ENCODE measurements around the gene MRPS27. TPM values are rescaled to one million over a fixed set of nuclear protein-coding genes. Genes with fewer than 3 reads are reported as not detected.

Gene MRPS27
- total and polyA plus RNA-seq, 2 of the 4 experiments (the other 2 are of a cell fraction), result 46.9 to 90.5 TPM

GRCh38 chr5:72281430-72281763, 38.6 kb downstream of the MRPS27 start:
- TF ChIP-seq, protein P1, sequence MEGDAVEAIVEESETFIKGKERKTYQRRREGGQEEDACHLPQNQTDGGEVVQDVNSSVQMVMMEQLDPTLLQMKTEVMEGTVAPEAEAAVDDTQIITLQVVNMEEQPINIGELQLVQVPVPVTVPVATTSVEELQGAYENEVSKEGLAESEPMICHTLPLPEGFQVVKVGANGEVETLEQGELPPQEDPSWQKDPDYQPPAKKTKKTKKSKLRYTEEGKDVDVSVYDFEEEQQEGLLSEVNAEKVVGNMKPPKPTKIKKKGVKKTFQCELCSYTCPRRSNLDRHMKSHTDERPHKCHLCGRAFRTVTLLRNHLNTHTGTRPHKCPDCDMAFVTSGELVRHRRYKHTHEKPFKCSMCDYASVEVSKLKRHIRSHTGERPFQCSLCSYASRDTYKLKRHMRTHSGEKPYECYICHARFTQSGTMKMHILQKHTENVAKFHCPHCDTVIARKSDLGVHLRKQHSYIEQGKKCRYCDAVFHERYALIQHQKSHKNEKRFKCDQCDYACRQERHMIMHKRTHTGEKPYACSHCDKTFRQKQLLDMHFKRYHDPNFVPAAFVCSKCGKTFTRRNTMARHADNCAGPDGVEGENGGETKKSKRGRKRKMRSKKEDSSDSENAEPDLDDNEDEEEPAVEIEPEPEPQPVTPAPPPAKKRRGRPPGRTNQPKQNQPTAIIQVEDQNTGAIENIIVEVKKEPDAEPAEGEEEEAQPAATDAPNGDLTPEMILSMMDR (conservative IDR thresholded peaks at IDR 0.05; ENCODE audit: low read depth, low read length), result no peak
- TF ChIP-seq RCOR1 (IDR thresholded peaks at IDR 0.05; ENCODE audit: insufficient replicate concordance, low read length) (no peak), CEBPB (IDR thresholded peaks at IDR 0.05; ENCODE audit: low read depth, low read length) (no peak), BHLHE40 (IDR thresholded peaks at IDR 0.05; ENCODE audit: low read depth, low read length) (no peak), SMC3 (IDR thresholded peaks at IDR 0.05; ENCODE audit: low read depth, low read length) (no peak), MAZ (IDR thresholded peaks at IDR 0.05; ENCODE audit: borderline replicate concordance, low read depth, low read length) (no peak), ELK1 (IDR thresholded peaks at IDR 0.05; ENCODE audit: borderline replicate concordance, low read depth, low read length) (no peak), NFE2L2 (IDR thresholded peaks at IDR 0.05; ENCODE audit: low read depth, low read length) (no peak), RFX5 (IDR thresholded peaks at IDR 0.05; ENCODE audit: low read depth, low read length) (no peak), MXI1 (IDR thresholded peaks at IDR 0.05; ENCODE audit: borderline replicate concordance, low read depth, low read length) (no peak), POLR2A (IDR thresholded peaks at IDR 0.05; ENCODE audit: low read depth, low read length) (no peak)
- TF ChIP-seq, protein P2, sequence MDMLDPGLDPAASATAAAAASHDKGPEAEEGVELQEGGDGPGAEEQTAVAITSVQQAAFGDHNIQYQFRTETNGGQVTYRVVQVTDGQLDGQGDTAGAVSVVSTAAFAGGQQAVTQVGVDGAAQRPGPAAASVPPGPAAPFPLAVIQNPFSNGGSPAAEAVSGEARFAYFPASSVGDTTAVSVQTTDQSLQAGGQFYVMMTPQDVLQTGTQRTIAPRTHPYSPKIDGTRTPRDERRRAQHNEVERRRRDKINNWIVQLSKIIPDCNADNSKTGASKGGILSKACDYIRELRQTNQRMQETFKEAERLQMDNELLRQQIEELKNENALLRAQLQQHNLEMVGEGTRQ (IDR thresholded peaks at IDR 0.05; ENCODE audit: low read depth, low read length), result no peak
- no peaks in the 10 kb centered on the region for H3K9me3 ChIP-seq (ENCODE audit: control insufficient read depth, insufficient read depth, low read length)
- H4K5ac ChIP-seq (ENCODE audit: low read depth, low read length), result peak overlapping the region; percentile 61; the same call in 1 of the 2 replicates
- H2AFZ ChIP-seq (replicated peaks; ENCODE audit: low read length, poor library complexity), result no peak overlapping the region
- no peak overlapping the region for H3K9ac ChIP-seq (ENCODE audit: low read depth, low read length)
- H4K20me1 ChIP-seq (ENCODE audit: insufficient read depth, low read length), result no peaks in the 10 kb centered on the region
- no peak for ATAC-seq (ENCODE audit: low read depth)
- H3K14ac ChIP-seq (replicated peaks; ENCODE audit: low read depth, low read length), result peak overlapping the region; percentile 77
- H3K4me2 ChIP-seq (ENCODE audit: low read depth, low read length), result no peak overlapping the region
- H3K18ac ChIP-seq (ENCODE audit: low read depth, low read length), result peak overlapping the region; percentile 71
- no peak for DNase-seq
- no peak overlapping the region for H2AK9ac ChIP-seq (replicated peaks; ENCODE audit: low read depth, low read length, poor library complexity)
- H2BK20ac ChIP-seq (ENCODE audit: low read depth, low read length), result peak overlapping the region; percentile 87
- H3K27me3 ChIP-seq (ENCODE audit: control insufficient read depth, insufficient read depth, low read length), result no peaks in the 10 kb centered on the region
- in situ Hi-C loops (cut with MboI; ENCODE audit: low sequenced_read_pairs) (no loop called here), dilution Hi-C loops (cut with HindIII; ENCODE audit: low sequenced_read_pairs, unreplicated experiment) (no loop called here), intact Hi-C loops (cut with micrococcal nuclease) (no loop called here)
- peaks cover 11% of the 10 kb centered on the region; the same call in 1 of the 2 replicates for H3K9me1 ChIP-seq (ENCODE audit: insufficient read depth, low read length)
- BruUV-seq (replicated peaks), result no TSS peak
- H3K36me3 ChIP-seq (ENCODE audit: control insufficient read depth, insufficient read depth, low read length), result peaks cover 4% of the 10 kb centered on the region
- H2AK5ac ChIP-seq (ENCODE audit: low read depth, low read length), result peak overlapping the region; percentile 54; the same call in 1 of the 2 replicates
- H4K91ac ChIP-seq (ENCODE audit: insufficient read depth, low read depth, low read length), result peak overlapping the region; percentile 74; the same call in 1 of the 2 replicates
- 80% methylated on average over 1 of the region's 1 CpG; no CpG with 5 or more reads in 1 of the 2 experiments for WGBS, 2 experiments (ENCODE audit: extremely low coverage in 2 of 2, insufficient read length in 1 of 2)
- peak overlapping the region; percentile 36 for H2BK5ac ChIP-seq (ENCODE audit: low read depth, low read length, poor library complexity, severe bottlenecking)
- H3K23ac ChIP-seq (ENCODE audit: low read depth, low read length), result peak overlapping the region; percentile 72; the same call in 1 of the 2 replicates
- peaks cover 5 to 27% of the 10 kb centered on the region in 2 experiments; a peak in 3 of 4 replicates for H3K79me1 ChIP-seq (ENCODE audit: low read depth in 1 of 2, low read length in 2 of 2)
- no peak overlapping the region for H3K4me3 ChIP-seq (ENCODE audit: insufficient read depth, low read depth, low read length)
- H2BK15ac ChIP-seq (ENCODE audit: low read depth, low read length), result peak overlapping the region; percentile 53; the same call in 1 of the 3 replicates
- H4K8ac ChIP-seq (ENCODE audit: low read depth in 2 of 2, low read length in 2 of 2), result peak overlapping the region; percentile 7 to 62; a peak in 3 of 4 replicates
- peaks cover 7% of the 10 kb centered on the region for H3K4me1 ChIP-seq (ENCODE audit: control insufficient read depth, insufficient read depth, low read length)
- ChIA-PET CTCF (interaction anchor here (1.1 to 1.5 kb wide), 2 partner anchors 13 to 148 kb away, joined by 3 to 4 read pairs; no protein-coding TSS in a partner anchor), POLR2A (ENCODE audit: unreplicated experiment) (interaction anchor here (0.5 to 0.6 kb wide), 2 partner anchors 27 to 250 kb away, joined by 3 to 4 read pairs; no protein-coding TSS in a partner anchor)
- H3K27ac ChIP-seq (ENCODE audit: insufficient read depth, low read length), result peak overlapping the region; percentile 35; the same call in 1 of the 2 replicates
- H3K56ac ChIP-seq (ENCODE audit: extremely low read depth, insufficient read depth, low read length), result 0 out of 2 replicates have a peak overlapping the region, but pooled peaks have one; percentile 9
- peak overlapping the region; percentile 91 for H2BK120ac ChIP-seq (ENCODE audit: low read depth, low read length)
- peak overlapping the region; percentile 75; the same call in 1 of the 2 replicates for H3K4ac ChIP-seq (ENCODE audit: low read depth, low read length)
